ENCODE data around the gene ASB12. TPM values are rescaled to one million over a fixed set of nuclear protein-coding genes. Genes with fewer than 3 reads are reported as not detected.
"Not testable (repeated sequence)": the region's sequence is repeated elsewhere in the genome, so short reads cannot be mapped to it uniquely, and the experiment has no call there.

ASB12 gene, protein sequence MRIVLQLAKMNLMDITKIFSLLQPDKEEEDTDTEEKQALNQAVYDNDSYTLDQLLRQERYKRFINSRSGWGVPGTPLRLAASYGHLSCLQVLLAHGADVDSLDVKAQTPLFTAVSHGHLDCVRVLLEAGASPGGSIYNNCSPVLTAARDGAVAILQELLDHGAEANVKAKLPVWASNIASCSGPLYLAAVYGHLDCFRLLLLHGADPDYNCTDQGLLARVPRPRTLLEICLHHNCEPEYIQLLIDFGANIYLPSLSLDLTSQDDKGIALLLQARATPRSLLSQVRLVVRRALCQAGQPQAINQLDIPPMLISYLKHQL
- total RNA-seq: 2.7 TPM
- long read RNA-seq, partial matches to known transcripts: 1 of 5 reads
- long read RNA-seq, other reads (novel, unspliced or antisense): 0 of 5 reads

DNA sequence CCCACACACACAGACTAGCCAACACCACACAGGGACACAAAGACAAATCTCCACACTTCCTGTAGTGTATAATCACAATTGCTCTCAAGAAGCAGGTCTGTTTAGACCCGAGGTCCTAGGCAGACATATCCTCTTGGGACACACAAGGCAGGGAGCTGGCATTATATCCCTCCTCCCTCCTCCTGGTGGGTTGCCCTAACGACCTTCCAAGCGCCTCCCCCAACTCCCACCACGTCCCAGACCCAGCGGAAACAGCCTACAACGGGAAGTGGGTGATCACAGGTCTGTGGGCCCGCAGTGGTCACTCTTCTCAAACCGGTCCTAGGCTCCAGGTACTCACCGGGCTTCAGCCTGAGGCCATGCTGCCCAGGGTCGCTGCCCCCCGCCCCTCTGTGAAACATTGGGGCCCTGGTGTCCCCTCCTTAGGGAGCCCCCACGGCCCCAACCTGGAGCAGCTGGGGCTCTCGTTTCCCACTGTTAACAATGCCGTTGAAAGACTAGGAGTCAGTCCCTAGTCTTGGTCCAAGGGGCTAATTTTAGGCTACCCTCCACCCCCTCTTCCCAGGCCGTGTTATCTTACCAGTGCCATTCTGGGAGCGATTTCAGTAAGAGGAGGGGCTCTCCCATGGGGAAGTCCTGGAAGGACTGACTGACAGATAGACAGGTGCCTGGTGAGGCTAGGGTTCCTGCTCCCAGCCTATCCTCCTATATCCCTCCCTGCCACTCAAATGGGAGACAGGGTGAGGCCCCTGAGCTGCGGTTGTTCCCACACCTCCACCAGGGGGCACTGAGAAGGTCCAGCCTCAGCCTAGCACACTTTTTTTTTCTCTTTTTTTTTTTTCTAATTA, at the start of gene ASB12:
ASB12 (minus strand) TSS at position 485 of the 848 bp plus-strand sequence. CDS start 4,957 bp downstream, outside the sequence.
- intact Hi-C loops (cut with DNase I): no loop called here
- DNase-seq (no peak), ATAC-seq (ENCODE audit: poor library complexity) (peak; percentile 93)

DNA sequence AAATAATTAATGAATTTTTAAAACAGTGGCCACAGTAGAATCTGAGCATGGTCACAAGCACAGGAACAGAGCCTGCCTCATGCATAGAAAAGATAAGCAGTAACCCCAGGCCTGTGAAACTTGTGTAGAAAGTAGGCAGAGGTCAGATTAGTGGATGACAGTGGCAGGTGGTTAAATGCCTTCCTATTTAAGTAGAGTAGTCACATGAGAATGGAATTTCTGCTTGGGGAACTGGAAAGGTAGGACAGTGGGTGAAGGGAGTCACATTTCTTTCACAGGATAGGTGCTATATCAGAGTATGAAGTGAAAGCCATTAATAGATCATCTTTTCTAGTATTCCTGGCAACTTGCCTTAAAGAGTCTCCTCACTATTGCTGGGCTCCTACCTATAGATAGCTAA, 34.9 kb upstream of the ASB12 start:
- no peak for DNase-seq
- intact Hi-C loops (cut with DNase I): no loop called here
- no peak for ATAC-seq (ENCODE audit: poor library complexity)

DNA sequence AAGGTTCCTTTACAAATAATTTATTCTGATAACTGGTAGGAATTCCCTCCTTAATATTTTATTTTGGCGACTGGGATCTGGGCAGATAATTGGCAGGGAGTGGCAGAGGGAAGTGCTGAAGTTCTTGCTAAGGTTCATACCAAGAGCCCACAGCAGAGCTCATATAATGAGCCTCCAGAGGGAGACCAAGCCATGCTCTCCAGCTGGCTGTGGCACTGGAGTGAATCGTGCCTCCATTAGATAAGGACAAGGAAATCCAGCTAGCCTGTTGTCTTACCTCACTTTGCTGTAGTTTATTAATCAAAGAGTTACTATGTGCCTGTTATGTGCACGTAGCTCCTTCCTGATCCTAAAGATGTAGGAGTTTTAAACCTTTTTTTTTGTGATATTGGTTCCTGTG, 1.3 kb downstream of the ASB12 start:
- DNase-seq (no peak), ATAC-seq (ENCODE audit: poor library complexity) (no peak)
- intact Hi-C loops (cut with DNase I): no loop called here

DNA sequence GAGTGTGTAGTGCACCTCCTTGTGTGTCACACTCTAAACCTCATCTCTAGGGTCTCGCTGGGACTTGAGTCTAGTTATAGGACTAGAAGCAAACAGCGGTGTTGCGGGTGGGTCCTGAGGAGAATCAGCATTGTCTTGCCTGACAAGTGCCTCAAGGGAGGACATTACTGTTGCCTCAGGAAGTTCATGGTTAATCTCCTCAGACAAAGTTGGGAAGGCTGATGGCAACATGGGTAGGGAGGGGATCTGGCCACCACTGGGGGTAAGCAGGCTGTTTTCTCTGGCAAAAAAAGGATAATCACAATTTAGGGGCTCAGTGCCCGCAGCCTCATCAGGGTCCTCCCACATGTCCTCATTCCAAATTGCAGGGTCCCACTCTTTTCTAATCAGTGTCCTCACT, 12.4 kb downstream of the ASB12 start:
- DNase-seq (no peak), ATAC-seq (ENCODE audit: poor library complexity) (no peak)
- intact Hi-C loops (cut with DNase I): no loop called here

DNA sequence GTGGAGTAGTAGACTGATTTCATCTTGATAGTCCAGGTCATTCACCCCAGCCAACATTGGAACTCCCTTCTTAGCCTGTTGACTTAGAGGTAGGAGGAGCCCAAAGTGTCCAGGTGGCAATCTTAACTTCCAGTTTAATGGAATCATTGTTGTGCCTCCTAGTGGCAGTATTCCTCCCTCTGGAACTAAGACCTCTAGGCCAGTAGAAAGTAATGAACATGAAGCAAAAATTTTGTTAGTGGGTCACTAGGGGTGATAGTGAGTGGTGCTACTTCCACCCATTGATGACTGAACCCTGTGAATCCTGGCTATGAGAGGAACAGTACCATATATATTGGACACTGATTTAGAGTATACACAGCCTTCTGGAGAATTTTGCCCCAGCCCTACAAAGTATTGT, 16.4 kb downstream of the ASB12 start:
- intact Hi-C loops (cut with DNase I); ATAC-seq (ENCODE audit: poor library complexity): not testable (repeated sequence)

DNA sequence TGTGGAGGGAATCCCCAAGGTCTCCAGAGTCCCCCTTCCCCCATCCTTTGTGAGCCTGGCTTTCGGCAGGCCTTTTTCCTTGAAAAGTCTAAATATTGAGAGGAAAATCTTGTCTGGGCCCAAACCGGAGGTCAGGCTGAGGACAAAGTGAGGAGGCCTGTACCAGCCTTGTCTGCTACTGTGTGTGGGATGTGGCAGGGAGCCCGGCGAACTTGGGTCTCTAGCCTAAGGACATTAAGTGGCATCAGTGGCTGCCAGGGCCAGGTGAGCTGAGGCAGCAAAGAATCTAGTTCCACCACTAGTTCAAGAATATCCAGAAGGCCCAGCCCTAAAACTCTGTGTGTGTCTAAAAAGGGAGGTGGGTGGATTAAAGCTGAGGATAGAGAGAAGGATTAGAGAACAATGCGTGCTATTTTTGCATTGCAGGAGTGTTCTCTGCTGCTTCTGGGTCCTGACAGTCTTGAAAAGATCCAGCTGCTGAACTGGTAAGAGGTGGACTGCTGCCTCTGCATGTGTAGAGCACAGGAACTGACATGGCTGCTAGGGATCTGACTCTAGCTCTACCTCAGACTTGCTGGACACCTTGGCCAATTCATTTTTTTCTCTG, 23.7 kb downstream of the ASB12 start:
- DNase-seq (peak; percentile 67), ATAC-seq (ENCODE audit: poor library complexity) (no peak)
- intact Hi-C loops (cut with DNase I): loop anchor here (10.0 kb wide), 1 partner anchor 112 kb away; no protein-coding TSS in a partner anchor

More for the DNA sequence above, 16.4 kb downstream of the ASB12 start:
- not testable (repeated sequence) for DNase-seq

DNA sequence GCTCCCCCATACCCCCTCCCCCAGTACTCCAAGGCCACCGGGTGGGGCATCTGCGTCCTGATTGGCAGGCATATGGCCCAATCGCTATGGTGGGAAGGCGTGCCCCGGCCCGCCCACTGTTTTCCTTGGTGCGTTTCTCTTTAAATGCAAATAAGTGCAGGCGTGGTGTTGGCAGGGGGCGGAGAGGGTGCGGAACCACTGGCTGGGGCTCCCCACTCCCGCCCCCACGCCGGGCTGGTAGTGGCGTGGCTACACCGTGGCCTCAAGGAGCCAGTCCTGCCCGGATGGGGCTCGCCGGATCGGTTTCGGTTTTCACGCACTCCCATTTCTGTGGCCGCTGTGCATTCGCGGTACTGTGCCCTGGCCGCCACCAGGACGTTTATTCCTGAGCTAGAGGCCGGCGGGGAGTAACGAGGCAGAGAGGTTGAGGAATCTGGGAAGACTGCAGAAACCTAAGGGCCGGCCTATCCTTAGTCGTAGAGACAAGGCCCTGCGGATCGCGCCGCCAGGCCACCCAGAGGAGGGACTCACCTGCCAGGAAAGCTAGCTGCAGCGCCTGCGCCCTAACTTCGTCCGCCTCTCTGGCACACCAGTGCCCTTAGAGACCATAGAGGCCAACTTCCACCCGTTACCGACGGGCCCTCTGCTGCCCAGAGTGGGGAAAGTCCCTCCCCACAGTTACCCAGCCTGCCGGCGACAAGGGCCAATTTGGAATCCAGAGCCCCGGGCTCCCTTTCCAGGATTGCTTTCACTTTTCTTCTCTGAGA, 24.5 kb downstream of the ASB12 start:
- intact Hi-C loops (cut with DNase I): loop anchor here (10.0 kb wide), 1 partner anchor 111 kb away; no protein-coding TSS in a partner anchor
- peak; percentile 95 for DNase-seq
- peak; percentile 94 for ATAC-seq (ENCODE audit: poor library complexity)

DNA sequence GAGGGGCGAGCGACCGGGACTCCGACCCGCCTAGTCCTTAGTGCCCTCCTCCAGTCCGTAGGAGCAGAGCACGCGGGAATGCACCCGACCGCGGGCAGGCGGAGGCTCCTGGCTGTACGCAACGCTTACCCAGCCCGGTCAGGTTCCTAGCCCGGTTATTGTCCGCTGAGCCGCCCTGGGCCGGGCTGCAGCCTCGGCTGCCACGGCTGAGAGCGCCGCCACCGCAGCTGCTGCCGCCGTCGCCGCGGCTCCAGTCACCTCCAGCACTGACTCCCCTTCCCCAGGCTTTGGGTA, 25.0 kb downstream of the ASB12 start, which contains the start of gene AMER1:
AMER1 (minus strand) TSS at position 268 of the 294 bp plus-strand sequence. CDS start 12,422 bp downstream, outside the sequence.
- DNase-seq: no peak
- intact Hi-C loops (cut with DNase I): loop anchor here (10.0 kb wide), 1 partner anchor 111 kb away; no protein-coding TSS in a partner anchor

DNA sequence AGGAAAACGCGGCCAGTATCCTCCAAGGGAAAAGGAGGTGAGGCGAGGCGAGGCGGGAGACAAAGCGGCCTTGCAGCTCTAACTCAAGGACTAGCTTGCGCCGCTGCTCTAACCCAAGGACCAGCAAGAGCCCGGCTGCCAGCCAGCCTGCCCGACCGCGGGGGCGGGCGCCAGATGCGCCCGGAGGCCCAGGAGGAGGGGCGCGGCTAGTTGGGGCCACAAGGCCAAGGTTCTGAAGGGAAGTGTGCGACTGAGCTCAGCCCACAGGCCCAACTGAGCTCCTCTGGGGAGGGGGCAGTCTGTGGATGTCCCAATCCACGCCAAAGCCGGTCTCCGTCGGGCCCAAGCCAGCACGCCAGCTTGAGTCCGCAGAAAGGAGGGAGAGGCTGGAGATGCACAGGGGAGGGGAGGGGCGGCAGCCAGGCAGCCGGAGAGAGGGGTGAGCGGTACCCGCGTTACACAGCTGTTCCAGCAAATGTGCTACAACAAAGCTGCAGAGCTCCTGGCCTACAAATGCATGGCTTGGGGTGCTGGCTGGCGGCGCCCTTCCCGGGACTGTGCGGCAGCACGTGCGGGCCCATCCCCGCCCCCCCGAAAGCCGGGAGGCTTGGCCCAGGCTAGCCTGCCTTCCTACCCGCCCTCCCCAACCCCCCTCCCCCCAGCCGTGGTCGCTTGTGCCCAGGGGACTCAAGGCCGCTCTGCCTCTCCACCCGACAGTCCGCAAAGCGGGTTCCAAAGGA, 25.5 kb downstream of the ASB12 start:
- peak; percentile 30 for ATAC-seq (ENCODE audit: poor library complexity)
- peak; percentile 51 for DNase-seq
- intact Hi-C loops (cut with DNase I): loop anchor here (10.0 kb wide), 1 partner anchor 110 kb away; no protein-coding TSS in a partner anchor

More for the DNA sequence above, 25.0 kb downstream of the ASB12 start, which contains the start of gene AMER1:
- peak; percentile 65 for ATAC-seq (ENCODE audit: poor library complexity)

DNA sequence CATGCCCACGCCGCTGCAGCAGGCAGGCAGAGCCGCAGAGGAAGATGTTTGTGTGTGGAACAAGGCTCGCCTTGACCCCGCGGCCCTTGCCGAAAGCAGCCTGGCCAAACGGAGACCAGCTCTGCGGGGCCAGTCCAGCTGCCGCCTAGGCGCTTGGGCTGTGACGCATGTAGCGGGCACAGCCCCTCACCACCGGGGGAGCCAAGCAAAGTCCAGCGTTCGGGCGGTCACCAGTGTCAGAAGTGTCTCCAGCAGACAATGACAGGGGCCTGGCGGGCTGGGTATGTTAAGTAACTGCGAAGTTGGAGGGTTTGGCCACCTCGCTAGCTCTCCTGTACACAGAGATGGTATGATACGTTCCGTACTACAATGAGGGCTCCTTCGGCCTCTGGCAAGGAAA, 26.2 kb downstream of the ASB12 start:
- peak; percentile 1 for ATAC-seq (ENCODE audit: poor library complexity)
- peak; percentile 49 for DNase-seq
- intact Hi-C loops (cut with DNase I): loop anchor here (10.0 kb wide), 1 partner anchor 109 kb away; no protein-coding TSS in a partner anchor

DNA sequence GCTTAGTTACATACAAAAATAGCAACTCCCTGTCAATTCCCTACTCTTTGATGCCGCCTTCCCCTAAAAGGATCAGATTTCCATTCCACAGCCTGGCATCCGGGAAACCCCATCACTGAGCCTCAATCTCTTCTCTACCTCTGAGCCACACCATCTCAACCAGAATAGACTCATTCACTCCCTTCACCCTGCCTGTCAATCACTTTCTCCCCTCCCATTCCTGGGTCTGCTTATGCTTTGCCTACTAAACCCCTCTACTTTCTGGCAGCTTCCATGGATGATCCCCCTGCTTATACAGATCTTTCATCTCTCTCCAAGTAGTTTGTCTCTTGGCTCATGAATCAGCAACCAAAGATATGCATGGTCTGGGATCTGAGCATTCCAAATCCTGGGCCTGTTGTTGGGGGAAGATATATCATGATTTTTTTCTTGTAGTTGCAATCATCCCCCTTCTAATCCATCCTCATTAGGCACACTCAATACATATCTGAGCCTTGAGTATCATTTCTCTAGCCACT, 27.5 kb downstream of the ASB12 start:
- no peak for DNase-seq
- ATAC-seq (ENCODE audit: poor library complexity): no peak
- intact Hi-C loops (cut with DNase I): loop anchor here (10.0 kb wide), 1 partner anchor 108 kb away; no protein-coding TSS in a partner anchor

DNA sequence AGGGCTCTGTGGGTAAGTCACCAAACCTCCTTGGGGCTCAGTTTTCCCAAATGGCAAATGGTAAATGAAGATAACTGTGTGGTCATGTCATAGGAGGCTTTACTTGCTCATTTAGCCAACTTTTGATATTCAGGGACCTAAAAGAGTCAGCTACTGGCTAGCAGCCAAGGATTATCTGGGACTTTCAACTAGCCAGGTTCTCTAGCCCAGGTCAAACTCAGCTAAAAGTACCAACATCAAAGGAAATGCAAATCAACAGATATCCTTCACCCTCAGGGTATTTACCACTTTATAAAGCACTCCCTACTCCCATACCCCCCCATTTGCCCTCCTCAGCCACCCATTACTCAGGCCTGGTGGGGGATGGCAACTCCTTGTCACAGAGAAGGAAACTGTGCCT, 32.4 kb downstream of the ASB12 start:
- DNase-seq (no peak), ATAC-seq (ENCODE audit: poor library complexity) (no peak)
- intact Hi-C loops (cut with DNase I): no loop called here

DNA sequence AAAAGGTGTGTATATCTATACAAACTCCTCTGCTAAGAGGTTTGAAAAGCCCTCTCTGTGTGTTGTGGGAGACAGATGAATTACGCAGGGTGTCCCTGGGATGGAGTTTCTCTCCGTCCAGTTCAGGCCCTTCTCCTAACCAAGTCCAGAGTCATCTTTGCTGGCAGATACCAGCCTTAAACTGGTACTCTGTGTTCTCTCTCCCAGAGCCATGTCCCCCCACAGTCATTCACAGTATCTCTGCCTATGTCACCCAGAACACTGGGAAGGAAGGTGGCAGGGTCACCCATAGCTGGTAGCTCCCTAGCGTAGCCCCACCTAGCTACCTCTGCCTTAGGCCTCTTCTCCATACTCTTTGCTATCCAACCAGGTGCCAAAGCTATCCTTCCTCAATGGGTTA, 33.8 kb downstream of the ASB12 start:
- ATAC-seq (ENCODE audit: poor library complexity) (no peak), DNase-seq (no peak)
- intact Hi-C loops (cut with DNase I): no loop called here

DNA sequence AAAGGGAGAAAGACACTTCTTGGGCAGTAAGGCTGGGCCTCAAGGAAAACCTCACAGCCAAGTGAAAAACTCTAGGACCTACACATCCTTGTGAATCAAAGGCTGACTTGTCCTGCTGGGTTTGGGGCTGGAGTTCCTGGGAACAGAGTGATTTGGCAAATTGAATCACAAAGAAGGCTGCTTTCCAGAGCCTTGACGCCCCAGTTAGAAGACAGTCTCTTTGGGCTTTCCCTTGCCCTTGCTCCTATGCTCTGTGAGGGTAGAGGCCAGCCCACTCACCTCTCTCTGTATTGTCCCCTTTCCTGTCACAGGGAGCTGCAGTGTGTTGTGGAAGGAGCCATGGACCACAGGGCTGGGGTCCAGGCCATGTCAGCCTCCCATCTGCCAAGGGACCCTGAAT, 34.5 kb downstream of the ASB12 start:
- DNase-seq: no peak

DNA sequence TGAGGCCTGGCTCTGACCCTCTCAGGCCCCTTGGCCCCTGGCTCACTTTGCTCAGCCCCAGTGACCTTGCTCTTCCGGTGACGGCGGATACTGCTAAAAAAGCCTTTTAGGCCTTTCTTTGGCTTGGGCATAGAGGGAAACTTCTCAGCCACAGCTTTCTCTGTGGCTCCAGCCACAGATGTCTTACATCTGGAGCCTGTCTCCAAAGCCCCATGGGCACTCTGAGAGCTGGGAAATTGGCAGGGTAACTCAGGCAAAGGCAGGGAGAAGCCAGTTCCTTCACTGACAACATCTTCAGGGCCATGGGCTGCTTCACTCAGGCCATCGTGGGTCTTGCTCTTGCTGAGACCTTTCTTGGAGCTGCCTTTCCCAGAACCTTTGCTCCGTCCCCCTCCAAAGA, 37.7 kb downstream of the ASB12 start:
- intact Hi-C loops (cut with DNase I): no loop called here
- ATAC-seq (ENCODE audit: poor library complexity): peak; percentile 69

More for the DNA sequence above, 34.5 kb downstream of the ASB12 start:
- ATAC-seq (ENCODE audit: poor library complexity): no peak
- intact Hi-C loops (cut with DNase I): no loop called here

DNA sequence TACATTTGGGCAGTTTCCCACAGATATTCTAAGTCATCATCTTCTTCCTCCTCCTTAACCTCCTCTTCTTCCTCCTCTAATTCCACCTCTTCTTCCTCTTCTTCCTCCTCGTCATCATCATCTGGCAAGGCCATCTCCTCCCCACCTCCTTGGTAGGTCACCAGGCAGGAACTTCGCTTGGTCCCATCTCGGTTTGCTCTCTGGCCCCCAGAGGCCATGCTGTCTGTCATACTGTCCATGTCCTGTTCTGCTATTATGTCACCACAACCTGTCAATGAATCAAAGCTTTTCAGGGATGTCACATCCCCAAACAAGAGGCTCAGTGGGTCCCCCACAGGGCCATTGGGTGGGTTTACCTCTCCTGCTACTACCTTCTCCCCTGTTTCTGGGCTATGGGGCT, 38.4 kb downstream of the ASB12 start:
- intact Hi-C loops (cut with DNase I): no loop called here
- no peak for ATAC-seq (ENCODE audit: poor library complexity)

More for the DNA sequence above, 37.7 kb downstream of the ASB12 start:
- DNase-seq: peak; percentile 41

DNA sequence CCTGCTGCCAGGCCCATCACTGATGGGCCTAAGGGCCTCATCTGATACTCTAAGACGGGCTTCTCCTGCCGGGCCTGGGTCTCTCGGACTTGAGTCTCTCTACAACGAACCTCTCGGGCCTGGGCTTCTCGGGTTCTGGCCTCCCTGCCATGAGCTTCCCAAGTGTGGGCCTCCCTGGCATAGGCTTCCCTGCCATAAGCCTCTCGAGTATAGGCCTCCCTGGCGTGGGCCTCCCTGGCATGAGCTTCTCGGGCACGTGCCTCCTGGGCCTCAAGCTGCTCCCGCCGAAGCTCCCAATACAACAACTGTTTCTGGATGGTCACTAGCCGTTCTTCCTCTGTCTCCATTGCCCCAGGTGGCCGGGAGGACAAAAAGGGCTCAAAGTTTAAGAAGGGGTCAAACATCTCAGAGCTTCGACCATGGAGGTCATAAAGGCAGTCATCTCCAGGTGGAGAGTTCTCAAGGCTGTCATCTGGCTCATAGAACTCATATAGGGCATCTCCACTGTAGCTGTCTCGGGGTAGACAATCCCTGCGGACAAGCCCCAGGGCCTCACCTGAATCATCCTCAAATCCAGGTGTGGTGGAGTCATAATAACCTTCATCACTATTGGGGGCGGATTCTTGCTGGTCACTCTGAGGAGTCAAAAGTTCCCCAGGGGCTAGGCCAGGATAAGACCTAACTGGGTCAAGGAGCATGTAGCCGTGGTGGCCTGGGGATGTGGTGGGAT, 39.0 kb downstream of the ASB12 start:
- DNase-seq: no peak
- intact Hi-C loops (cut with DNase I): no loop called here
- no peak for ATAC-seq (ENCODE audit: poor library complexity)

More for the DNA sequence above, 38.4 kb downstream of the ASB12 start:
- no peak for DNase-seq
